GM18502 (cell line): Measurements from ENCODE around the gene ARG1.
A peak's percentile ranks its signal among the peaks of the same experiment; 100 is the strongest.

ENCODE experiments used
- ATAC-seq: cut with Tn5 transposase; IDR thresholded peaks from one replicate; pipeline ENCODE4 v1.9.1; 2021; ENCODE audit warnings: mild to moderate bottlenecking; ENCODE audit not compliant: unreplicated experiment, poor library complexity

The ARG1 gene

DNA sequence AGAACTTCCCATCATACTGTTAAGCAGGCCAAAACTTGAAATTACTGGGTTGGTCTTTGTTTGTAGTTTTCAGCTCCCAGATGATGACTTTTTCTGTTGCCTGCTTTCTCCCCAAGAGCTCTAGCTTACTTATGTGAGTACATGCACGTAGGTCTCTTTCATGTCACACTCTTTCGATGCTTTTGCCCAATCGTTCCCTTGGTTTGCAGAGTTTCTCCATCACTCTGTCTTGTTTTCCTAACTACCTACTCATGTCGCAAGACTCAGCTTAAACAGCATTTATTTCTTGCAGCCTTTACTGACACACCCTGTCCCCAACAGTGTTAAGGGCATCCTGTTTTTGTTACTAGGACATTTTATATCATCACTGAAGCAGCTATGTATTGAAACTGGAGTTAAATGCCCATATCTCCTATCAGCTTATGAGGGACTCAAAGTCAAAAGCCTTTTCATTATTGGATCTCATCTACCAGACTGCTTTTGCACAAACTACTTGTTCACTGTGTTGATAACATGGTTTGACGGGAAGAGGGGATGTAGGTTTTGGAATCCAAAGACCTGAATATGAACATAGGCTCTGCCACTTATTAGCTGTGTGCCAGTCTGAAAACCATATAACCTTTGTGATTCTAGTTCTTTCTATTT, 2.9 kb downstream of the ARG1 start:
- ATAC-seq: no peak

DNA sequence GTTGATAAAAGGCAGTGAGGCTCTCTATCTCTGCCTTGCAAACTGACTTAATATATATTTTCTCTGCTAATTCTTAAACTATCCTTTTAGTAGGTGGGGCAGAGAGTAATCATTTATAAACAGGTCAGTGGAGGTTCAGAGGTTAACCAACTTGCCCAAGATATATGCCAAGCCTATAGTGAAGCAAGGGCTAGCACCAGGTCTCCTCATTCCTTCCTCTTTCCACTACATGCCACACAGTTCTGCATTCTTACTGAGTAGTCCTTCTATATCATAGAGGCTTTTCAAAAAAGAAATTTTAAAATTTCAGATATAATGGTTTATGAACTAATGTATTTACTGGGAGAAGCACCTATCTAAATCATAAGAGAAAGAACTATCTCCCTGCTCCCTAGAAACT, 8.5 kb downstream of the ARG1 start:
- no peak for ATAC-seq

DNA sequence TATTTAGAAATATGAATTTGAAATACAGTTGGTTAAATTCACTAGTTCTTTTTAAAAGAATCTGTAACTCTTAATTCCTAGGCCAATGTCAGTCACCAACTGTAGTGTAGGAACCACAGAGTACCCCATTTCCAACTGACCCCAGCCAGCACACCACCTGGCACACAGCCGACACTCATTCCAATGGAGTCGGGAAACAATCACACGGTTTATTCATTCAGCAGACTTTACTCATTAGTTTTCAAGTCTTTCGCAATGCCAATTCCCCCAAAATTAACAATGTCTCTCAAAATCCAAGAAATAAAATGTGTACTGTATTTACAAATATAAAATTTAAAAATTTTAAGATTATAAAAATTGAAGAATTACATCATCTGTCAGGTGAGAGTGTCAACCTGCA, 13.5 kb downstream of the ARG1 start:
- ATAC-seq: no peak

DNA sequence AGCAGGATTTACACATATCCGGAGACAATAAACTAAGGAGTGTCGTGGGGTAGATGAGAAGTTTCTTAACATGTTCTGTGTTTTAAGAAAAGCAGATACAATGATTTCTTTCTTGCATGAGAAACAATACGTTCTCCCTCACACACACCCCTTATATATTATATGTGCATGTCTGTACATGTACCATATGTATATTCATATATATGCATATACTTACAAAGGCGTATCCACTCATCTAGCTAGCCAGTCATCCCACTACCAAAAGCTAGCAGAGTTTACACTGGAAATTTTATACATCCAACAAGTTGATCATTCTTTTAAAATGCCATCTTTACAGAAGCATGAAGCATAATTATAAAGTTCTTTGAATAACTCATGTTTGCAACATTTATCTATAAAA, 14.9 kb downstream of the ARG1 start:
- ATAC-seq: no peak

DNA sequence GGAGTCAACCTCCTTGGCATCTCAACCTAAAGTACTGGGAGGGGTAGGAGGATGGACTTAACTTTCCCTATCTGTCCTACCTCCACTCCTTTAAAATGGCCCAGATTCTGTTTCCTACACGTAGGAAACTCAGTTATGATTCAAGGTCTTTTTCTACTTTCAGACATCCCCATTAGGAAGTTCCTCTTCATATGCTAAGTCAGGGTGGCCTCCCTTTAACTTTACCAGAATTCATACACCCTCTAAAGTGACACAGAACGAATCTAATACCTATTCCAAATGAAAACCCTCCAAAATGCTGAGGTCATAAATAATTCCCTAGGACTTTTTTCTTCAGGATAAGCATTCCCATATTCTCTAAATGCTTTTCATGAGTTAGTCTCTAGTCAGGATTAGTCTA, 15.6 kb downstream of the ARG1 start:
- no peak for ATAC-seq

DNA sequence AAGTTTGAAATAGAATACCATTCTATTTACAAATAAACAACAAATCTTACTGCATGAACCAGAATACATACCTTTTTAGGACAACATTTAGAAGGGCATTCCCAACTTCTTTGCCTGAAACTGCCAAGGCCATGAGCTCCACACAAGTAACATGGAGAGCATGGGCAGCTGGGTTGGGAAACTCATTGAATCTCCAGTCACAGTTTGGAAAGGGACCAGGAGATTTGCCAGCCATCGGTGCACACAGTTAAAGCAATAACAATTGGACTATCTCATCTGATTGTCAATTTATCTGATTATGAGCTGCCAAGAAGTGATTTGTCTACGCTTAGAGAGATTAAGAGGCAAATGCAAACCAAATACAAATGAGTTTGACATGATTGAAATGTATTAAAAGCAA, 19.9 kb downstream of the ARG1 start:
- ATAC-seq: no peak

DNA sequence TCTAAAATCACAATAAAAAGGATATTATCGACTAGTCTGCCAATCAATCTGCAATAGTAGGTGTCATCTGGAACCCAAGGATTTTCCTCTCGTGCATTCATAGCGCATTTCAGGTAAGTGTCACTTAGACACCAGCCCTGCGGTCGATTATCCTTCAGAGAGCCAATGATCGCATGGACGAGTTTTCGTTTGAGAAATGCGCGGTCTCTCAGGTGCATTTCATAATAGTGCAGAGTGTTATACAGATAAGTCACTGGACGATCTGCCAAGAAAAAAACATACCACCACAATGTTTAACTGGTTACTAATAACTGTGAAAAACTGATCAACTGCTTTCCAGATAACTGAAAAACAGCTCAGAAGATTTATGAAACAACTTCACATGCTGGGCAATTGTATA, 21.0 kb downstream of the ARG1 start:
- ATAC-seq: no peak

DNA sequence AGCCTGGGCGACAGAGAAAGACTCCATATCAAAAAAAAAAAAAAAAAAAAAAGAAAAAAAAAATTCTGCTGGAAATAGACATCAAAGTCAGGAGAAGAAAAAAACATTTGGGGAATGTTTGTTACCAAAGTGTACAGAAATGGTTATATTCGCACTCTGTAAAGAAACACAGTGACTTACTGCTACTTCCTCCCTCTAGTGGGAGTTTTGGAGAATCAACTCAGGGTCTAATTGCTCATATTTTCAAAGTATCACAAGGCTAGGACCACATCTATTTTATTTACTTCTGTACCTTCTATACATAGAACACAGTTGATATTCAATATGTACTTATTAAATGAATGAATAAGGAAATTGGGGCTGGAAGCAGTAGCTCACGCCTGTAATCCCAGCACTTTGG, 24.4 kb downstream of the ARG1 start:
- no peak for ATAC-seq

DNA sequence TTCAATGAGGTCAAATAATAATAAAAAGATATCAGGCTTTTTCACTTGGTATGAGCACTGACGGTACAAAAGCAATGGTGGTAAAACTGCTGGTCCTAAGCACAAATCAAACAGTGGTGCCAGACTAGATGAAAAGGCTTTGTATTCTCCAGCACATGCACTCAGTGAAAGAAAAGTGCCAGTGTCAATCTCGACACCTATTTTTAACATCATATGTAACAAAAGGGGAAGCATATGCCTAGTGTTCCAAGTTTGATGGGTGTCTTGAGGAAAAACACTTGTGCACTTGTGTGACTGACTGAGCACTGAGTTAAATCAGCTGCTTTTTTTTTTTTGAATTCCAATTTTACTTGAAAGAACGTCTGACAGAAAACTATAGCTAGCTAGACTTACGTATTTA, 27.7 kb downstream of the ARG1 start:
- no peak for ATAC-seq

DNA sequence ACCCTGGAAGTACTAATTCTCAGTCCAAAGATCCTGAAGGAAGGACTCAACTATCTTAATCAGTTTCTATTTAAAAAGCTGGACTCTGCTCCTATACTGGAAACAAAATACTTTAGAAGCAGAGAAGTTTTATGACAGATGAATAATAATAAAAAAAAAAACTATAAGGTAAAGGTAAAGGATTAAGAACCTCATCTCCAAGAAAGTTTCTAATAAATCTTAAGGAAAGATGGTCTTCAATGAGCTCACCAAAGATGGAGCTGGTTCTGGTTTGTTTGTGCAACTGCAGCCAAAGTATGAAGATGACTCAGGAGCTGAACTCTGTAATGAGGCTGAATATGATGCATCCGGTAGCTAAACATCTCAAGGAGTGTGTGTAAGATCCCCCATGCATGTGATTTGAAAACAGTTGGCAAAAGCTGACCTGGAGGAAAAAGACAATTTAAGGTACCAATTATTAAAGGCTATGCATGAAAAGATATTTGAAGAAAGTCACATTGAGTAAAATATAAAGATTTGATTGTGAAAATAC, 29.8 kb downstream of the ARG1 start:
- ATAC-seq: no peak

DNA sequence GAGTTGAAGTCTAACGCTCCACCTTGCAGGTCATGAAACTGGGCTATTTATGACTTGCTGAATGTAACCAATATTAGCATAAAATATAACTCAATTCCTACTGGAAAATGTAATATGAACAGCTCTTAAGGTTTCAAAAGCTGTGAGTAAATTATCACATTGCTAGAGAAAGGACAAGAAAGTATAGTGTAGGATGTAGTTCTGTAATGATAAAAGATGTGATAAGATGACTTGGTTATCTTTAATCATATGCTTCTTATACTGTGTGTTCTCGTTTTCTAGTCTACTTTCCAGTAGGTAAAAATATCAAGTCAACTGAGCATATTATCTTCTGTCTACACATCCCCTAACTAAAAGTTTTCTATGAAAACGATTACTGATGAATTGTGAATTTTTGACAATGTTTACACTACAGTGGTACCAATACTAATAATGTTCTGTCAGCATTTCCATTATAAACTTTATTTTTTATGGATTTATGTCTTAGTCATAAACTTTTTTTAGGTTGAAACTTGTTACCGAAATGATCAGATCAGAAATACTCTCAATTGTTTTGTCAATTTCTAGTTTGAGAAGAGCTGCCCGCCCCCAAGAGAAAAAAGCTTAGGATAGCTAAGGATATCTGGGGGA, 40.4 kb downstream of the ARG1 start:
- no peak for ATAC-seq

DNA sequence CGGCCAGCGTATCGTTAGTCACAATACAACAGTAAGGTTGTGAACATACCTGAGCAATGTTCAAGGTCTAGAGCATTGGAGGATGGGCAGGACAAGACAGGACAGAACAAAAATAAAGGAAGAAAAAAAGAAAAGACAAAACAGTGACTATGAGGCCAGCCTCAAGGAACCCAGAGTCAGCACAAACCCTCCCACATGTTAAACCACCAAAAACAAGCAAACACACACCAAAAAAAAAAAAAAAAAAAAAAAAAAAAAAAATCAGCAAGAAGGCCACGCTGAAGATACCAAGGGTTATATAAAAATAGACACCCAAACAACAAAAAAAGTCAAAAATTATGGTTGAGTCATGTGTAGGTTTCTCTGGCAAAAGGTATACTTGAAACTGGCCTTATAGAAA, 42.2 kb downstream of the ARG1 start:
- ATAC-seq: no peak

DNA sequence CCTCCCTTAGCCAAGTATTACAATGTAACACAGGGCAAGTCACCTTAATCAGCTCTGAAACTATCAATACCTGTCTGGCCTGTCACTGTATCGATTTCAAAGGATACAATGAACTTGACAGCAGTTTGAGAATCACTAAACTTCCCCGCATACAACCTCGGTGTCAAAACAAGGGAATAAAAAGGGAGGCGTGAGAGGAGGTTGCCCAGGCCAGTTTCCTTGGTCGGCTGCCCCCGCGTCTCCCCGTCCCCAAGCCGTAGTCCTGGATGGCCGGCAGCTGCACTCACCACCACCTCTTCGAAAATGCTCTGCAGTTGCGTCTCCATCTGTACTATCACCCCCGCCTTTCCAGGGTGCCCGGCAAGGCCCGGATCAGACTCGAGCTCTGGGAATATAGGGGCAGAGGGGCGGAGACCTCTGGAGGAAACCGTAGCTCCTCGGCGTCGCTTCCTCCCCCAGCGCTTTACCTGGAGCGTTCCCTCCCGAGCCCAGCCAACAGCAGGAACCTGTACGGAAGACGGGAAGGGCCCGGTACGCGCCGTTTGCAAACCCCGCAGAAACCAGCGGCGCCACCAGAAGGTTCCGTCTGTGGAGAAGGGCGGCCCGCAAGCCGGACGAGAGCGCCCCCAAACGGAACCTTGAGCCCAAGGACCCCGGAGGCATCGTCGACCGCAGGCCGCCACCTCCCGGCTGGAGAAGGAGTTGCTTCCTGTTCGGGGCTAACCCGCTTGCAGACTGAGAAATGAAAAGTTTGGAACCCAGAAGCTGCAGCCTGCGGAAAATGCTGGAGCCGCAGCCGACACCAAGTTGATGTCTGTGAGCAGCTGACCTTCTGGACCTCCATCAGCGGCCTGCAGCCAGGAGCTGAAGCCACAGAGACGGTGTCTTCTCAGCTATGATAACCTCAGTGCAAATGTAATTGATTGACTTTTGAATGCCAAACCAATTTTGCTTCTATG, 55.0 kb downstream of the ARG1 start, which contains the start of gene MED23:
Gene MED23 (minus strand): TSS at position 519 of the 959 bp plus-strand sequence. CDS start 193 bp downstream, at position 326.
- peak; percentile 96 for ATAC-seq

DNA sequence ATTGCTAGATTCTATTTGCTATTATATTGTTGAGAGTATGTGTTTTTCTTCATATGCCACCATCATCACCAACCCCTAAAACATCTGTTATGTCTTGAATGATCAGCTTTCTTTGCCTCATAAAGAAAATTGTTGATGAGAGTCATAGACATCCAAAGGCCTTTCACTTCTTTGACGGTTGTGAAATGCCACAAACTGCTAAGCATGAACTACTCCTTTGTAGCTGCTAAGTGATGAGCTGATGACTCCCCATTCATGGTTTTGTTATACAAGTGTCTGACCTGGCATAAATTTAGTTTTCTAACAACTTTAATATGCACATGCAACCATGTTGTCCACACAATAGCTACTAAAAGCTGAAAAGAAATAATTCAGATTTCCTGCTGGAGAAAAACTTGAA, 55.7 kb downstream of the ARG1 start:
- ATAC-seq: no peak

DNA sequence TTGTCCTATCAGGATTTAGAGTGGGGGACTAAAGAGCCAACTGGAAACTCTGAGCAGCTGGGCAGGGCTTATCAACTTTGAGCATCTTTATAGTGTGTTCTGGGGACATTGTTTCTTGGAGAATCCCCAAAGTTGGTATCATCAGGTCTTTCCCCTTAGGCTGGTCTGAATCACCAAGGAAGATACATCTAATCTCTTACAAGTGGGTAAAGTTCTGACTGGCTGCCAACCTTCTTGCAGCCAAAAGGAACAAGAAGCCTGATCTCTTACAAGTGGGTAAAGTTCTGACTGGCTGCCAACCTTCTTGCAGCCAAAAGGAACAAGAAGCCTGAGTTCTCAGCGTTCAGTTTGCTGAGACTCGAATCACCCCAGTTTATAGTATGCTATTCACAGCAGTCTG, 56.6 kb downstream of the ARG1 start:
- ATAC-seq: no peak

DNA sequence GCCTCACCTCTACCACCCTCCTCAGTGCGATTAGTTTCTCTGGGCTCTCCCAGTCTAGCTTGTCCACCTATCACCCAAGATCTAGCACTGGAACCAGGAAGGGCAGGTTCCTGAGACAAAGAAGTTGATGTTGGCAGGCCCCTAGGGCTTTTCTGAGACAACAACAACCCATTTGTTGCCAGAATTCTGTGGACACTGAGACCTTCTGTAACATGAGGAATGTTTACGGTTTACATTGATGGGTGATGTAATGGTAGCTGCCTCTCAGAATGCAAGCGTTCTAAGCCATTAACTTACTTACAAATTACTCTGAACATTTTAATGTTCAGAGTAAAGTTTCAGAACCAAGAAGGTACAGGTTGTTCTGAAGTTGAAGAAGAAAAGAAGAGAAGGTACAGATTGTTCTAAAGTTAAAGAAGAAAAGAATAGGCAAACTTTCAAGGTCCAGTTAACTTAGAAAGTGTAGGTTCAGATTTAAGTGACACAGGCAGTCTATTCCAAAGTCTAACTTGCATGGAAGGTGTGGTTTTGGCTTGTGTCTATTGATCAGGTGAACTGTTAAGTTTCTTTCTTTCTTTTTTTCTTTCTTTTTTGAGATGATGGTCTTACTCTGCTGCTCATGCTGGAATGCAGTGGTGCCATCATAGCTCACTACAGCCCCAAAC, 58.7 kb downstream of the ARG1 start:
- no peak for ATAC-seq
